SIG-M5 (cell line): Measurements from ENCODE around the gene IZUMO1R.
"Not testable (repeated sequence)": the region's sequence is repeated elsewhere in the genome, so short reads cannot be mapped to it uniquely, and the experiment has no call there.

Source experiments
- DNase-seq: peaks from one replicate; lab custom pipeline; 2025; lab: John Stamatoyannopoulos, UW

IZUMO1R gene

GRCh38 chr11:94326947-94327346, 22.6 kb downstream of the IZUMO1R start:
- DNase-seq = no peak

GRCh38 chr11:94328587-94329080, 24.3 kb downstream of the IZUMO1R start:
- DNase-seq = no peak

GRCh38 chr11:94329501-94329900, 25.1 kb downstream of the IZUMO1R start:
- DNase-seq = no peak

- DNase-seq = no peak
Measured at GRCh38 chr11:94330789-94331188, 26.4 kb downstream of the IZUMO1R start.

- no peak for DNase-seq
Measured at GRCh38 chr11:94332814-94333213, 28.4 kb downstream of the IZUMO1R start.

DNA sequence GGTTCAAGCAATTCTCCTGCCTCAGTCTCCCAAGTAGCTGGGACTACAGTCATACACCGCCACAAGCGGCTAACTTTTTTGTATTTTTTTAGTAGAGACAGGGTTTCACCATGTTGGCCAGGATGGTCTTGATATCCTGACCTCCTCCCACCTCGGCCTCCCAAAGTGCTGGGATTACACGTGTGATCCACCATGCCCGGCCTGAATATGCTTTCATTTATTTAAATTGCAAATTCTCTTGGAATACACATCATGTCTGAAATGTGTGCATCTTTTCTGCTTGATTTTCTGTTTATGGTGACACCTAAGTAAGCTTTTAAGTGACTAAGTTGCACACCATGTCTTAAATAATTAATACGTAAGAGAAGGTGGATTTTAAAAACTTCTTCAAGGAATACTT, 31.7 kb downstream of the IZUMO1R start:
- no peak for DNase-seq

DNA sequence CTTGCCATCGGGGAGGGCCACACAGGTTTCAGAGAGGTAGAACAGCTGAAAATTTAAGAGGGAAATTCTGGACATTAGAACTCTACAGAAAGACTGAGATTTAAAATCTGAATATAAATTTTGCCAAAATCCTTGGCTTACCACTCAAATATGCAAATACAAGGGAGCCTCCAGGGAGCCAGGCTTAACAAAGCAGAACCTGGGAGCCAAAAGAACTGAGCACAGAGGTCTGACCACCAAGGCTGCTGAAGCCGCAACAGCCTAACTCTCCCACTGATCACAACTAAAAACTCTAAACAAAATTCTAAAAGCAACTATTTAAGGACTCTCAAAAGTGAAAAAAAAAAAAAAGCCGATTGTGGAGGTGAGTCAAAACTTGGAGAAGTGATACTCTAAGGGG, 34.3 kb downstream of the IZUMO1R start:
- DNase-seq = no peak

- DNase-seq = no peak
Measured at GRCh38 chr11:94342250-94342649, 37.9 kb downstream of the IZUMO1R start.

- DNase-seq = no peak
Measured at GRCh38 chr11:94343495-94343894, 39.1 kb downstream of the IZUMO1R start.

GRCh38 chr11:94346311-94346710, 41.9 kb downstream of the IZUMO1R start:
- not testable (repeated sequence) for DNase-seq

GRCh38 chr11:94350850-94351563, 46.6 kb downstream of the IZUMO1R start:
- DNase-seq = not testable (repeated sequence)
